GM12874 (cell line): ENCODE measurements around the gene TRIM69.

Experiments
- TF ChIP-seq, protein P1 (sequence below): IDR thresholded peaks from 2 replicates; pipeline ENCODE4 v1.5.1; 2011; ENCODE audit warnings: low read depth, mild to moderate bottlenecking, control low read depth, low read length, moderate library complexity; ENCODE audit not compliant: insufficient read depth

TRIM69 gene

DNA sequence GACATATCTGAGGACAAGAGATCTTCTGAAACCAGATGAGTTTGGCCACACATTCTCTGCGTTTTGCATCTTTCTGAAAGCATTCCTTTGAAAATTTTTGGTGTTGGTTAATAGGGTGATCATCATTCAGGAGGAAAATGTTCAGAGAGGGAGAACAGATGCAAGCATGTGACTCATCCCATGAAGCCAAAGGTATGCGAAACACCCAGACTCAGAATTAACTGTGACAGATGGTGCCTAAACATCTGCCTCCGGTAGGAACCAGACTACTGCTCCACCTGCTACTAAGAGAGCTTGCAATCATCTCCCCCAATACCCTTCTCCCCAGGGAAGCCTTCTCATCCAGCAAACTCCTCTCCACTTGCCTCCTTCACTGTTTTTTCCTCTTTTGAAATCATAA, 46.2 kb downstream of the TRIM69 start:
- TF ChIP-seq, protein P1, sequence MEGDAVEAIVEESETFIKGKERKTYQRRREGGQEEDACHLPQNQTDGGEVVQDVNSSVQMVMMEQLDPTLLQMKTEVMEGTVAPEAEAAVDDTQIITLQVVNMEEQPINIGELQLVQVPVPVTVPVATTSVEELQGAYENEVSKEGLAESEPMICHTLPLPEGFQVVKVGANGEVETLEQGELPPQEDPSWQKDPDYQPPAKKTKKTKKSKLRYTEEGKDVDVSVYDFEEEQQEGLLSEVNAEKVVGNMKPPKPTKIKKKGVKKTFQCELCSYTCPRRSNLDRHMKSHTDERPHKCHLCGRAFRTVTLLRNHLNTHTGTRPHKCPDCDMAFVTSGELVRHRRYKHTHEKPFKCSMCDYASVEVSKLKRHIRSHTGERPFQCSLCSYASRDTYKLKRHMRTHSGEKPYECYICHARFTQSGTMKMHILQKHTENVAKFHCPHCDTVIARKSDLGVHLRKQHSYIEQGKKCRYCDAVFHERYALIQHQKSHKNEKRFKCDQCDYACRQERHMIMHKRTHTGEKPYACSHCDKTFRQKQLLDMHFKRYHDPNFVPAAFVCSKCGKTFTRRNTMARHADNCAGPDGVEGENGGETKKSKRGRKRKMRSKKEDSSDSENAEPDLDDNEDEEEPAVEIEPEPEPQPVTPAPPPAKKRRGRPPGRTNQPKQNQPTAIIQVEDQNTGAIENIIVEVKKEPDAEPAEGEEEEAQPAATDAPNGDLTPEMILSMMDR, result no peak

DNA sequence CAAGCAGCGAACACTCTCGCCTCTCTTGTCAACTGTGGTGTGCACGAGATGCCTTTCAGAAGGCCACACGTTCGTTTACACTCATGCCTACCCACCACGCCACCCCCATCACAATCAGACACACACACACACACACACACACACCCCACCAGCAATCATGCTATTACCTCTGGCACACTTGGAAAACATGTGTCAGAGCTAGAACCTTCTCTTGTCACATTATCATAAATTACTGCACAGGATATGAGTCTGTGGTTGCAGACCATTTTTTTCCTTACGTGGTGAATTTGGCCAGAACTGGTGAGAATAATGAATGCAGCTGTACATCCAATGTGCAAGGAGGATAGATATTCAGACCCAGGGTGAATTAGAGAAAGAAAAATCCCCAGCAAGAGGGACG, 52.4 kb downstream of the TRIM69 start:
- TF ChIP-seq, protein P1, result no peak

DNA sequence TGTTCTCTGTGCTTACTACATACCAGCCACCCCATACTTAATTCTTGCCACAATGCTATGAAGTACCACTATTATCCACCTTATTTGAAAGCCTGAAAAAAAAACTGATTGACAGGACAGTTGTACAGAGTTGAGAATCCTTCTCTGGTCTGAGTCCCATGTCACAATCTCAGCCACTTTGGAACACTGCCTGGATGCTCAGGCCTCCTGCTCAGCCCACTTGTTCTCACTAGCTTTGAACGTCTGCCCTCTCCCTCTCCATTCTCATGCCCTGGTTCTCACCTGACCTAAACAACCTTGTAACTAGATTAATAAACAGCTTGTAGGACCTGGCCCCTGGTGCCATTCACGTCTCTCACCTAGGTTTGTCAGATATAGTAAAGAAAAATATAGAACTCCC, 53.9 kb downstream of the TRIM69 start:
- TF ChIP-seq, protein P1, result no peak

GRCh38 chr15:44790656-44791055, 54.3 kb downstream of the TRIM69 start:
- TF ChIP-seq, protein P1, result no peak

DNA sequence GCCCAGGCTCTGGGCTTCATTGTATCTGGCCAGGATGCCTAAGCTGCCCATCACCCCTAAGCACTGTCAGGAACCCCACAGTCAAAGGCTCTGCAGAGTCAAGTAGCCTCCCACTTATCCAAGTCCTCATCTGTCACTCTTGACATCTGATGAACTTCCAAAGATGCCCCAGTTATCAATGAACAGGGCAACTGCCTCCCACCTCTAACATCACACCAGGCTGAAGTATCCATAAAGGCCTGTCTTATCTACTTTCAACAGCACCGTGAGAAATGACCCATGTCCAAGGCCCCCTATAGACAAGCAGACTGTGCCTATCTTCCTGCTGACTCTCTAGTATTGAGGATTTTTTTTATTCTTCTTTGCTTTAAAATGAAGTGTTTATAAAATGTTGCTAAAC, 56.4 kb downstream of the TRIM69 start:
- TF ChIP-seq, protein P1, result no peak

DNA sequence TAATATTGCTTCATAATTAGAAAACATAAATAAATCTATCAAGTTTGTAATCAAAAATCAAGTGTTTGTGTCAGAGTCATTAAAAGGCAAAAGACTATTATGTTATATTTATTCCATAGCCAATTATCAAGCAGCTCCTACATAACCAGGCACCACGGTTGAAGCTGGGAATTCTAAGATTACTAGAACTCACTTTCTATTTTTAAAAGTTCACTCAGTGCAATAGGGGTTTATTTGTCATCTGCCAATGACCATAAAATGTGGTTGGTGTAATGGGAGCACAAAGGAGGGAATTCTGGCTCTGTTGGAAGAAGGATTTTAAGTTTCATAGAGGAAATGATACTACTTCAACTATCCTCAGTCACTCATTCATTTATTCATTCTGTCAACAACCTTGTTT, 57.7 kb downstream of the TRIM69 start:
- TF ChIP-seq, protein P1, result no peak

DNA sequence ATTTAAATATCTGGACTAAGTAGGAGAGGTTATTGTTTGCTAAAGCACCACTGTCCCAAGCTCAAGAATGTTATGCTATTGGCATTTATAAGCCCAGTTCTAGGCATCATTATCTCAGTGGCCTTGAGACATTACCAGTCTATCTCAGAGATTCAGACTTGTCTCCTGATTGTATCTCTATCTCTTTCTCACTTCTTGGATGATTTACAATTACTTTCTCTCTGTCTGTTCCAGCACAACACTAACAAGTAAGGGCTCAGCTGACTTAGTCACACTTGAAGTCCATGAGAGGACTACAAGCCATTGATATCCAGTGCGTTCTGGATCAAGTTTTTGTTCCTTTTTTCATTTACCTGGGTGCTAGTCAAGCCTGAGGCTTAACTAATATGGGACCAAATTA, 60.2 kb downstream of the TRIM69 start:
- TF ChIP-seq, protein P1, result no peak

DNA sequence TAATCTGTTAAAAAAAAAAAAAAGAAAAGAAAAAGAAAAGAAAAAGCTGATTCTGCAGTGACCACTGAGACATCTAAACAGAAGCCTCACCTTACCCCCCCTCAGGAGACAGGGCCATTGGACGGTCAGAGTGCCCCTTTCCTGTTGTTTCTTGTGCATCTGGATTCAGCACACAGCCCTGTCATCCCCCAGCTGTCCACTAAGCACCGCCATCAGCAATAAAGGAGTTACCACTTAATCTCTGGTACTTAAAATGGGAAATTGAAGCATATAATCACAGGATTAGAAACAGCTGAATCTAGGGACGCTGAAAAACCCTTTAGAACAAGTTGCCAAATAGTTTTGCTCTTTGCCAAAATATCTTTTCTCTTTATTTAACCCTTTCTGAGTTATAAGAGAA, 62.5 kb downstream of the TRIM69 start:
- TF ChIP-seq, protein P1, result peak; percentile 11; the same call in 1 of the 2 replicates
